GM12891 (cell line): ENCODE results near the gene STRN.
A peak's percentile ranks its signal among the peaks of the same experiment; 100 is the strongest.
"Not testable (repeated sequence)": the region's sequence is repeated elsewhere in the genome, so short reads cannot be mapped to it uniquely, and the experiment has no call there.

Source experiments
- DNase-seq: peaks from one replicate; pipeline ENCODE4 v3.0.0; 2011; ENCODE audit warnings: low spot score; ENCODE audit not compliant: insufficient read length
- FAIRE-seq: peaks from 2 replicates; lab custom pipeline; 2011; peaks lifted over from hg19 to GRCh38; lab: Jason Lieb, UNC
- PAX5 ChIP-seq: IDR thresholded peaks from 2 replicates; pipeline ENCODE4 v1.6.1; 2011; ENCODE audit warnings: low read length, moderate library complexity, mild to moderate bottlenecking; ENCODE audit not compliant: insufficient read depth, severe bottlenecking
- POLR2A ChIP-seq: IDR thresholded peaks from 2 replicates; pipeline ENCODE4 v1.6.1; 2011; ENCODE audit warnings: low read depth, low read length, control low read depth
- POLR2AphosphoS5 ChIP-seq: IDR thresholded peaks from 2 replicates; pipeline ENCODE4 v1.6.1; 2011; ENCODE audit warnings: low read depth, low read length, control low read depth
- POU2F2 ChIP-seq: IDR thresholded peaks from 2 replicates; pipeline ENCODE4 v1.6.1; 2011; ENCODE audit warnings: low read depth, mild to moderate bottlenecking, control low read depth, low read length, moderate library complexity
- SPI1 ChIP-seq: IDR thresholded peaks from 2 replicates; pipeline ENCODE4 v1.6.1; 2011; ENCODE audit warnings: low read depth, low read length, control low read depth
- TAF1 ChIP-seq: IDR thresholded peaks from 2 replicates; pipeline ENCODE4 v1.6.1; 2011; ENCODE audit warnings: low read depth, low read length, control low read depth

STRN gene

DNA sequence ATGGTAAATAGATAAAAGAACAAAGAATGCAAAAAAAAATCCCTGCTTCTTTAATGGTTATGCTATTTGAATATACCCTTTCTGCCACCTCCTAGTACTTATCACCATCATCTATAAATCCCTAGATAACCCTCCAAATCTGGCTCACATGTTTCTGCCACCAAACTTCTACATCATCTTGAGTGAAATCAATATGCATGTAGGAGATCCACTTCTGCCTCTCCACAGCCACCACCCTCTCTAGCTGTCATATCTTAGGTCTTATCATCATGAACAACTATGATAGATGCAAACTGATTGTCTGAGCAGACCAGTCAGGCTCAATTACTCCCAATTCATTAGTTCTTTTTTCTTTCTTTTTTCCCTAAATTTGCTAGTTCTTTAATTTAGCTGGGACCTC, 55.3 kb downstream of the STRN start:
- FAIRE-seq (peak; percentile 5), DNase-seq (no peak)
- TF ChIP-seq POLR2AphosphoS5 (no peak), POU2F2 (no peak), SPI1 (no peak), TAF1 (no peak), POLR2A (no peak), PAX5 (no peak)

DNA sequence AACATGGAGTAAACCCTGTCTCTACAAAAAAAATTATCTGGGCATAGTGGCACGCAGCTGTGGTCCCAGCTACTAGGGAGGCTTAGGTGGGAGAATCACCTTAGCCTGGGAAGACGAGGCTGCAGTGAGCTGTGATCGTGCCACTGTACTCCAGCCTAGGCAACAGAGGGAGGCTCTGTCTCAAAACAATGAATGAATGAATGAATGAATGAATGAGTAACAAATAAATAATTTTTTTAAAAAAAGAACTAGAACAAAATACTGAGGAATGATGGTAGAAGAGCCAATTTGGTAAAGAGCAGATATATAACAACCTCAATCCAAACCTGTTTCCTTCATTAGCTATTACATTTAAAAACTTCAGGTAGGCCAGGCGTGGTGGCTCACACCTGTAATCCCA, 60.1 kb downstream of the STRN start:
- no peak for DNase-seq
- no peak for FAIRE-seq
- TF ChIP-seq TAF1 (no peak), POLR2AphosphoS5 (no peak), POLR2A (no peak), PAX5 (no peak), SPI1 (no peak), POU2F2 (no peak)

DNA sequence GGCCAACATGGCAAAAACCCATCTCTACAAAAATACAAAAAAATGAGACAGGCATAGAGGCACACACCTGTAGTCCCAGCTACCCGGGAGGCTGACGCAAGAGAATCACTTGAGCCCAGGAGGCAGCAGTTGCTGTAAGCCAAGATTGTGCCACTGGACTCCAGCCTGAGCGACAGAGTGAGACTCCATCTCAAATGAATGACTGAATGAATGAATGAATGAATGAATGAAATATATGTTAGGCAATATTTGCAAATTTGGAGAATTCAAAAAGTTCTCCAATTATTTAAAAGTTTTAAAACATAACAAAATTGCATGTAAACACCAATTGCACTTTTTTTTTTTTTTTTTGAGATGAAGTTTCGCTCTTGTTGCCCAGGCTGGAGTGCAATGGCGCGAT, 61.7 kb downstream of the STRN start:
- TF ChIP-seq POU2F2 (no peak), POLR2AphosphoS5 (no peak), SPI1 (no peak), PAX5 (no peak), POLR2A (no peak), TAF1 (no peak)
- FAIRE-seq (no peak), DNase-seq (no peak)

DNA sequence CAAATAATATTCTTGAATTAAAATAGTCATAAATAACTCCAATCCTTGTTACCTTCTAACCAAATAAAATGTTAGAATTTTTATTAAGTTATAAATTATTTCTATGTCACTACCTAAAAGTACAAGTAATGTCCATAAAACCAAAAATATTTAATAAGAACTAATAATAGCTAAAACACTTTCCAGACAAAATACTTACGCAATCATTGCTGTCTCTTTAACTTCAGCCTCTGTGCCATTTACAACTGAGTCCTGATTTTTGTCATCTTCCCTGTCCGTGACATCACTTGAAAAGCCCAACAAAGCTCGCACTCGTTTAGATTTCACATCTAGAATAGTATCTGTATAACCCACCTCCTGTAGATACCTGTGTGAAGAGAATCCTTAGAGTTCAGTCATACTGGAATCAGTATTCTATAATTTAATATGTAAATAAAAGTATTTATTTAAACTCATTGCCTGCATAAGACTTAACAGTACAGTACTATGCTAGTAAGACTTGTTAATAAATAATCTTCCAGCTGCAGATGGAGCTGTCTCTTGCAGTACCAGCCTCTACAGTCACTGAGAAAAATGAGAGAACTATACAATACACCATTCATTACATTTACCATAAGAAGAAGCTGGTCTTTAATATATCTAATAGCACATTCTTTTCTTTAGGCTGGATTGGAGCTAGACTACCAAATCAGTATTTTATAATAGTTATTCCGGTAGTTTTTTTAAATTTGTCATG, 63.8 kb downstream of the STRN start:
- TF ChIP-seq TAF1 (no peak), POLR2AphosphoS5 (no peak), POLR2A (no peak), PAX5 (no peak), SPI1 (no peak), POU2F2 (no peak)
- DNase-seq (no peak), FAIRE-seq (no peak)

DNA sequence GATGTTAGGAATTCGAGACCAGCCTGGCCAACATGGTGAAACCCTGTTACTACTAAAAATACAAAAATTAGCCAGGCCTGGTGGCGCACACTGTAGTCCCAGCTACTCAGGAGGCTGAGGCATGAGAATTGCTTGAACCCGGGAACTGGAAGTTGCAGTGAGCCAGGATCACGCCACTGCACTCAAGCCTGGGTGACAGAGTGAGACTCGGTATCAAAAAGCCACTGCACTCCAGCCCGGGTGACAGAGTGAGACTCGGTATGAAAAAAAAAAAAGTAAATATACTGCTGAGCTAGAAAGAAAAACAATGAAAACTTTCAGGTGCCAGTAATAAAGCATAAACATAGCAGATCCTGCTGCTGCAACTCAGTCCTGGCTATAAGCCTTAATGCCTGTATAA, 73.5 kb downstream of the STRN start:
- FAIRE-seq (no peak), DNase-seq (no peak)
- TF ChIP-seq TAF1 (no peak), POLR2A (no peak), POU2F2 (no peak), SPI1 (no peak), POLR2AphosphoS5 (no peak)

DNA sequence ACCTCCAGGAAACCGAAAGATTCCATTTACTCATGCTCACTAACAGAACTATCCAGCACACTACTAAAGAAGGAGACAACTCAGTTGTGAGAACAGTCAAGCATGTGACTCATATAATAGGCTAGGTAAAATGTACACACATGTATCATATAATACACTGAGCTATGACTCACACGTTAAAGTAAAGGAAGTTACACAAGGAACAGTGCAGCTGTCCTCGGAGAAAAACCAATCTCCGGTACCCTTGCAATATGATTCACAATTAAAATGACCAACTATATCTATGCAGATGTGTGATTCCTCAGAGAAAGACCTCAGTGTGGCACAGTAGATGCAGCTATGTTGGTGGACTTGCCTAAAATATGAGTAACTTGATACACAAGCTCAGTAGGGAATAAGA, 76.5 kb downstream of the STRN start:
- DNase-seq (no peak), FAIRE-seq (no peak)
- TF ChIP-seq TAF1, result no peak
- TF ChIP-seq SPI1, result no peak
- TF ChIP-seq POU2F2, result no peak
- TF ChIP-seq PAX5, result no peak
- TF ChIP-seq POLR2AphosphoS5, result no peak
- no peak for TF ChIP-seq POLR2A

DNA sequence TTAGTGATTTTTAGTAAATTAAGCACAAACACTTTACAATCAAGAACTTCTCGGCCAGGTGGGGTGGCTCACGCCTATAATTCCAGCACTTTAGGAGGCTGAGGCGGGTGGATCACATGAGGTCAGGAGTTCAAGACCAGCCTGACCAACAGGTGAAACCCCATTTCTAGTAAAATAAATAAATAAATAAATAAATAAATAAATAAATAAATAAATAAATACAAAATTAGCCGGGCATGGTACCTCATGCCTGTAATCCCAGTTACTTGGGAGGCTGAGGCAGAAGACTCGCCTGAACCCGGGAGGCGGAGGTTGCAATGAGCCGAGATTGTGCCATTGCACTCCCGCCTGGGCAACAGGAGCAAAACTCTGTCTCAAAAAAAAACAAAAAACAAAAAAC, 79.2 kb downstream of the STRN start:
- not testable (repeated sequence) for DNase-seq, FAIRE-seq

DNA sequence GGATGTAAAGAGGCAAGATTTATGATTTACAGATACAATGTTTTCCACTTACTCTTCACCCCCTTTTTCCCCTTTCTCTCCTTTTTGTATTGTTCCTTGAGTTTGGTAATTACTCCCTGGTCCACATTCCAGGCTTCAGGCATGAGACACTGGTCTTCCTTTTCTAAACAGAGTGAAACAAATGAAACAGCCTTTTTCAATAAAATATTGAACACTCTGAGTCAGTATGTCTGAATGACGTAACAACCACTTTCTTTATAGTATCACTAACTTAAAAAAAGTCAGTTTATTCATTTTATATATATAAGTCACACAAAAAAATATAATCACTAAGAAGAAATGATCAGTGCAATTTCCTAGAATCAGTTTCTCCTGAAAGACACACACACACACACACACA, 79.7 kb downstream of the STRN start:
- TF ChIP-seq POU2F2, result no peak
- TF ChIP-seq POLR2A, result no peak
- no peak for TF ChIP-seq SPI1
- no peak for TF ChIP-seq PAX5
- TF ChIP-seq POLR2AphosphoS5, result no peak
- no peak for TF ChIP-seq TAF1
- FAIRE-seq (no peak), DNase-seq (no peak)

DNA sequence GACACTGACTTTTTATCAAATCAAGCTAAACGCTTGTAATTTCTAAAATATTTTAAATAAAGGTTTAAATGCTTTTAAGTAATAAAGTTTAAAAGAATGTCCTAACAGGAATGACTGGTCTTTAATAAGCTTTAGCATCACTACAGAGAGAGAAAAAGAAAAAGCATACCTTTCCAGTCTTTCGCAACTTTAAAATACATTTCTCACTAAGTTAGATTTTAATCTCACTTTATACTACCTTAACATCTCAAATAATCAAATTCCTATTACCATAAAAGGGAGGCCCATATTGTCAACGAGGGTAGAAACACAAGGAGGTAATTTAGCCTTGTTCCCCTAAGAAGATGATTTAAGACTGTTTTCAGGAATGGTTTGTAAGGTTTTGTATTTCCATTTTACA, 80.7 kb downstream of the STRN start:
- no peak for FAIRE-seq
- no peak for TF ChIP-seq POLR2AphosphoS5
- TF ChIP-seq PAX5, result no peak
- TF ChIP-seq POLR2A, result no peak
- DNase-seq, result no peak

DNA sequence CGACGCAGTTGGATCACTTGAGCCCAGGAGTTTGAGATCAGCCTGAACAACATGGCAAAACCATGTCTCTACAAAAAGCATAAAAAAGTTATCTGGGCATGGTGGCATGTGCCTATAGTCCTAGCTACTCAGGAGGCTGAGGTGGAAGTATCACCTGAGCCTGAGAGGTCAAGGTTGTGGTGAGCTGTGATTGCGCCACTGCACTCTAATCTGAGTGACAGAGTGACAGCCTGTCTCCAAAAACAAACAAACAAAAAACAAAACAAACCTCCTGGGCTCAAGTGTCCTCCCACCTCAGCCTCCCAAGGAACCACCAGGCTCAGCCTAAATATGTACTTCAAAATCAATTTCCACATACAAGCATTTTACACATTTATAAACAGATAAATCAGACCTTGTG, 83.8 kb downstream of the STRN start:
- FAIRE-seq (peak; percentile 40), DNase-seq (no peak)
- TF ChIP-seq SPI1 (no peak), PAX5 (no peak), TAF1 (no peak), POU2F2 (no peak), POLR2A (no peak), POLR2AphosphoS5 (no peak)

DNA sequence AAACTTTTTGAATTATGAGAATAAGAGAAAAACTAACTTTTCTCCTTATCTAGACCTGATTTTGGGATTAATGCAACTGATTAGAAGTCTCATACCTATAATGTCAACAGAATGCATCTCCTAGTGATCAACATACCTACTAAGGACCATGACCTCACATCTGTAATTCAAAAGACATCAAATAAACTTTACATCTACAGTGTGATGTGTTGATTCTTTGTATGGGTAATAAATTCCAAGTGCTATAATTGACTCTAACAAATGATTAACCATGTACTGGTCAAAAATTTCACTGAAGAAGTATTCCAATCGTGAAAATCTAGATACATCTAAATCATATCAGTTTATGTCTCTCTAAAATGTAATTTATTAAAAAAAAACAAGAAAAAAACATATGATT, 84.5 kb downstream of the STRN start:
- FAIRE-seq (peak; percentile 52), DNase-seq (no peak)
- no peak for TF ChIP-seq POU2F2
- no peak for TF ChIP-seq POLR2A
- no peak for TF ChIP-seq SPI1
- TF ChIP-seq PAX5, result no peak
- no peak for TF ChIP-seq TAF1
- TF ChIP-seq POLR2AphosphoS5, result no peak
